PFSK-1 (cell line): ENCODE measurements around the gene ZNF296.

Experiments used
- POLR2AphosphoS5 ChIP-seq: IDR thresholded peaks from 2 replicates; pipeline ENCODE4 v1.6.1; 2012; ENCODE audit warnings: low read depth, mild to moderate bottlenecking, control low read depth, low read length, moderate library complexity
- TAF1 ChIP-seq: IDR thresholded peaks from 2 replicates; pipeline ENCODE4 v1.6.1; 2012; ENCODE audit warnings: low read length, control low read depth, borderline replicate concordance; ENCODE audit not compliant: insufficient read depth
- TF ChIP-seq, protein P1 (sequence below), 2 experiments: IDR thresholded peaks; 2 replicates each; pipeline versions ENCODE4 v1.6.1 to v1.8.0; 2011 to 2012; ENCODE audit warnings: low read depth in 2 of 2, low read length in 2 of 2, control low read depth in 1 of 2, inconsistent platforms in 1 of 2, mild to moderate bottlenecking in 1 of 2, moderate library complexity in 1 of 2; ENCODE audit not compliant: insufficient read depth in 1 of 2

DNA sequence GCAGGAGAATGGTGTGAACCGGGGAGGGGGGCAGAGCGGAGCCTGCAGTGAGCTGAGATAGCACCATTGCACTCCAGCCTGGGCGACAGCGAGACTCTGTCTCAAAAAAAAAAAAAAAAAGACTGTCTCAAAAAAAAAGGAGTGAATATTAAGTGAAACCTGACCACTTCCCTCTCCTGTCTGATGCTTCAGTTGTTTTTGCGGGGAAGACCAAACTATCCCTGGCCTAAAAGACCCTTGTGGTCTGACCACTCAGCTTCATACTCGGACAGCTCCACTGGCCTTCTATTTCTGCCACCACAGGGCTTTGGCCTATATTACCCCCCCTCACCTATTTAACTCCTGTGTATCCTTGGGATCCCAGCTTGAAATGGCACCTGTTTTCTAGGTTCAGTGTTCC, 35.2 kb downstream of the ZNF296 start:
- TF ChIP-seq POLR2AphosphoS5 (no peak), TAF1 (no peak)
- TF ChIP-seq, protein P1, sequence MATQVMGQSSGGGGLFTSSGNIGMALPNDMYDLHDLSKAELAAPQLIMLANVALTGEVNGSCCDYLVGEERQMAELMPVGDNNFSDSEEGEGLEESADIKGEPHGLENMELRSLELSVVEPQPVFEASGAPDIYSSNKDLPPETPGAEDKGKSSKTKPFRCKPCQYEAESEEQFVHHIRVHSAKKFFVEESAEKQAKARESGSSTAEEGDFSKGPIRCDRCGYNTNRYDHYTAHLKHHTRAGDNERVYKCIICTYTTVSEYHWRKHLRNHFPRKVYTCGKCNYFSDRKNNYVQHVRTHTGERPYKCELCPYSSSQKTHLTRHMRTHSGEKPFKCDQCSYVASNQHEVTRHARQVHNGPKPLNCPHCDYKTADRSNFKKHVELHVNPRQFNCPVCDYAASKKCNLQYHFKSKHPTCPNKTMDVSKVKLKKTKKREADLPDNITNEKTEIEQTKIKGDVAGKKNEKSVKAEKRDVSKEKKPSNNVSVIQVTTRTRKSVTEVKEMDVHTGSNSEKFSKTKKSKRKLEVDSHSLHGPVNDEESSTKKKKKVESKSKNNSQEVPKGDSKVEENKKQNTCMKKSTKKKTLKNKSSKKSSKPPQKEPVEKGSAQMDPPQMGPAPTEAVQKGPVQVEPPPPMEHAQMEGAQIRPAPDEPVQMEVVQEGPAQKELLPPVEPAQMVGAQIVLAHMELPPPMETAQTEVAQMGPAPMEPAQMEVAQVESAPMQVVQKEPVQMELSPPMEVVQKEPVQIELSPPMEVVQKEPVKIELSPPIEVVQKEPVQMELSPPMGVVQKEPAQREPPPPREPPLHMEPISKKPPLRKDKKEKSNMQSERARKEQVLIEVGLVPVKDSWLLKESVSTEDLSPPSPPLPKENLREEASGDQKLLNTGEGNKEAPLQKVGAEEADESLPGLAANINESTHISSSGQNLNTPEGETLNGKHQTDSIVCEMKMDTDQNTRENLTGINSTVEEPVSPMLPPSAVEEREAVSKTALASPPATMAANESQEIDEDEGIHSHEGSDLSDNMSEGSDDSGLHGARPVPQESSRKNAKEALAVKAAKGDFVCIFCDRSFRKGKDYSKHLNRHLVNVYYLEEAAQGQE (IDR thresholded peaks at IDR 0.05; ENCODE audit: insufficient read depth in 1 of 2, low read depth in 2 of 2, low read length in 2 of 2) = no peak
